Panc1 (cell line): ENCODE measurements around the gene FAM118A. TPM values are rescaled to one million over a fixed set of nuclear protein-coding genes. Genes with fewer than 3 reads are reported as not detected.
"Not testable (repeated sequence)": the region's sequence is repeated elsewhere in the genome, so short reads cannot be mapped to it uniquely, and the experiment has no call there.

Experiments used
- ATAC-seq: fragments of 200-7000 bp; cut with Tn5 transposase; 2 replicates; pipeline ENCODE4 v1.9.1; 2020; ENCODE audit warnings: mild to moderate bottlenecking, moderate library complexity
- BruUV-seq: library from RNA; stranded (reverse); fragments of 400-500 nt; replicated peaks from 2 replicates; lab custom pipeline; 2021; lab: Mats Ljungman, UMichigan
- CTCF ChIA-PET: fragments of 300-600 bp; sonication (Branson Sonifier 250); formaldehyde crosslinking; loops from one replicate; lab custom pipeline; 2022; ENCODE audit warnings: antibody characterized with exemption; lab: Charles Lee
- POLR2A ChIA-PET: fragments of 300-600 bp; sonication (Branson Sonifier 250); formaldehyde crosslinking; loops from one replicate; lab custom pipeline; 2022; ENCODE audit warnings: antibody characterized with exemption; lab: Charles Lee
- DNase-seq: peaks from one replicate; pipeline ENCODE4 v3.0.0-alpha.2; 2010; ENCODE audit warnings: low read depth, low spot score
- H3K27ac ChIP-seq: 2 replicates; pipeline ENCODE4 v1.5.1; 2011; ENCODE audit warnings: mild to moderate bottlenecking, low read length, inconsistent platforms
- H3K27me3 ChIP-seq: fragments of 200-500 bp; sonication (Bioruptor generic); 2 replicates; pipeline ENCODE4 v1.6.0; 2014; ENCODE audit warnings: low read length, inconsistent platforms; ENCODE audit not compliant: control insufficient read depth, insufficient read depth
- H3K36me3 ChIP-seq: fragments of 200-500 bp; sonication (Bioruptor generic); 2 replicates; pipeline ENCODE4 v1.5.1; 2014; ENCODE audit warnings: inconsistent platforms, mild to moderate bottlenecking, low read length, moderate library complexity; ENCODE audit not compliant: control insufficient read depth, insufficient read depth
- H3K4me1 ChIP-seq: 2 replicates; pipeline ENCODE4 v1.5.1; 2011; ENCODE audit warnings: inconsistent platforms, mild to moderate bottlenecking, low read length, moderate library complexity; ENCODE audit not compliant: control insufficient read depth, insufficient read depth
- H3K4me3 ChIP-seq, 2 experiments: 2 replicates each; pipeline ENCODE4 v1.5.1; 2011 to 2012; ENCODE audit warnings: low read depth in 2 of 2, low read length in 2 of 2, mild to moderate bottlenecking in 2 of 2, inconsistent platforms in 1 of 2, moderate library complexity in 1 of 2
- H3K9me3 ChIP-seq: fragments of 200-500 bp; sonication (Bioruptor generic); 2 replicates; pipeline ENCODE4 v1.5.1; 2014; ENCODE audit warnings: low read depth, mild to moderate bottlenecking, inconsistent platforms, low read length, moderate library complexity; ENCODE audit not compliant: control insufficient read depth, insufficient read depth
- POLR2AphosphoS5 ChIP-seq: IDR thresholded peaks from 2 replicates; pipeline ENCODE4 v1.6.1; 2012; ENCODE audit warnings: mild to moderate bottlenecking, low read depth, low read length, moderate library complexity
- SIN3A ChIP-seq: IDR thresholded peaks from 2 replicates; pipeline ENCODE4 v1.6.1; 2012; ENCODE audit warnings: low read depth, mild to moderate bottlenecking, low read length, moderate library complexity, borderline replicate concordance; ENCODE audit not compliant: insufficient read depth
- TCF7L2 ChIP-seq: IDR thresholded peaks from 2 replicates; pipeline ENCODE4 v1.6.1; 2011; ENCODE audit warnings: mild to moderate bottlenecking, low read depth, low read length, inconsistent platforms
- in situ Hi-C: cut with HindIII; loops from 2 replicates; pipeline ENCODE4 v1.10.0; 2016; ENCODE audit warnings: low sequenced_read_pairs, low pct_unique_long_range_greater_than_20kb
- intact Hi-C: fragments of 100-400 bp; cut with micrococcal nuclease; formaldehyde crosslinking; loops from one replicate; pipeline ENCODE4 v1.10.0; 2022; ENCODE audit not compliant: unreplicated experiment
- total RNA-seq: library from RNA; stranded (reverse); gene quantifications from one replicate; pipeline ENCODE4 v1.2.1, GENCODE V29; 2021; ENCODE audit not compliant: unreplicated experiment
- TF ChIP-seq, protein P1 (sequence below): fragments of 450-650 bp; IDR thresholded peaks from 2 replicates; pipeline ENCODE4 v1.5.1; 2017; ENCODE audit warnings: mild to moderate bottlenecking
- TF ChIP-seq, protein P2 (sequence below), 2 experiments: IDR thresholded peaks; 2 replicates each; pipeline ENCODE4 v1.6.1; 2011 to 2012; ENCODE audit warnings: low read depth in 2 of 2, control low read depth in 1 of 2, low read length in 1 of 2, mild to moderate bottlenecking in 1 of 2, moderate library complexity in 1 of 2; ENCODE audit not compliant: insufficient read depth in 1 of 2

Gene FAM118A
- total RNA-seq, 1 experiment from 2014 or later, result 73.2 TPM

DNA sequence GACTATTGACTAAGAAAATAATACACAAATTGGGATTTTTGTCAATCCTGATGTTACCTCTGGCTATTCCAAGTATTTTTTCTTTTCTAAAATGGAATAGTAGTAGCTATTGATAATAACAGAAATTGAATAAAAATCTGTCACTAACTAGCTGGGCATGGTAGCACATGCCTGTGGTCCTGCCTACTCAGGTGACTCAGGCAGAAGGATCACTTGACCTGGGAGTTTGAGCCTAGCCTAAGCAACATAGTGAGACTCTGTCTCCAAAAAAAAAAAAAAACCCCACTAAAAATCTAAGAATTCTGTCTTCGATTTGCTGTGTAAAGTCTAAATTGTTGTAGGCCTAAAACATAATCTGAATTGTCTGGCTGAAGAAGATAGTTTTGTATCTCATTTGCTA, 42.2 kb downstream of the FAM118A start:
- H3K9me3 ChIP-seq, result no peaks in the 10 kb centered on the region
- intact Hi-C loops (no loop called here), in situ Hi-C loops (no loop called here)
- ChIA-PET POLR2A (no interaction called here), CTCF (no interaction called here)
- BruUV-seq, result no TSS peak
- no peaks in the 10 kb centered on the region for H3K4me1 ChIP-seq
- ATAC-seq (no peak), DNase-seq (no peak)
- H3K27me3 ChIP-seq, result no peaks in the 10 kb centered on the region
- TF ChIP-seq POLR2AphosphoS5 (no peak), SIN3A (no peak), TCF7L2 (no peak)
- TF ChIP-seq, protein P1, sequence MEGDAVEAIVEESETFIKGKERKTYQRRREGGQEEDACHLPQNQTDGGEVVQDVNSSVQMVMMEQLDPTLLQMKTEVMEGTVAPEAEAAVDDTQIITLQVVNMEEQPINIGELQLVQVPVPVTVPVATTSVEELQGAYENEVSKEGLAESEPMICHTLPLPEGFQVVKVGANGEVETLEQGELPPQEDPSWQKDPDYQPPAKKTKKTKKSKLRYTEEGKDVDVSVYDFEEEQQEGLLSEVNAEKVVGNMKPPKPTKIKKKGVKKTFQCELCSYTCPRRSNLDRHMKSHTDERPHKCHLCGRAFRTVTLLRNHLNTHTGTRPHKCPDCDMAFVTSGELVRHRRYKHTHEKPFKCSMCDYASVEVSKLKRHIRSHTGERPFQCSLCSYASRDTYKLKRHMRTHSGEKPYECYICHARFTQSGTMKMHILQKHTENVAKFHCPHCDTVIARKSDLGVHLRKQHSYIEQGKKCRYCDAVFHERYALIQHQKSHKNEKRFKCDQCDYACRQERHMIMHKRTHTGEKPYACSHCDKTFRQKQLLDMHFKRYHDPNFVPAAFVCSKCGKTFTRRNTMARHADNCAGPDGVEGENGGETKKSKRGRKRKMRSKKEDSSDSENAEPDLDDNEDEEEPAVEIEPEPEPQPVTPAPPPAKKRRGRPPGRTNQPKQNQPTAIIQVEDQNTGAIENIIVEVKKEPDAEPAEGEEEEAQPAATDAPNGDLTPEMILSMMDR, result no peak
- TF ChIP-seq, protein P2, sequence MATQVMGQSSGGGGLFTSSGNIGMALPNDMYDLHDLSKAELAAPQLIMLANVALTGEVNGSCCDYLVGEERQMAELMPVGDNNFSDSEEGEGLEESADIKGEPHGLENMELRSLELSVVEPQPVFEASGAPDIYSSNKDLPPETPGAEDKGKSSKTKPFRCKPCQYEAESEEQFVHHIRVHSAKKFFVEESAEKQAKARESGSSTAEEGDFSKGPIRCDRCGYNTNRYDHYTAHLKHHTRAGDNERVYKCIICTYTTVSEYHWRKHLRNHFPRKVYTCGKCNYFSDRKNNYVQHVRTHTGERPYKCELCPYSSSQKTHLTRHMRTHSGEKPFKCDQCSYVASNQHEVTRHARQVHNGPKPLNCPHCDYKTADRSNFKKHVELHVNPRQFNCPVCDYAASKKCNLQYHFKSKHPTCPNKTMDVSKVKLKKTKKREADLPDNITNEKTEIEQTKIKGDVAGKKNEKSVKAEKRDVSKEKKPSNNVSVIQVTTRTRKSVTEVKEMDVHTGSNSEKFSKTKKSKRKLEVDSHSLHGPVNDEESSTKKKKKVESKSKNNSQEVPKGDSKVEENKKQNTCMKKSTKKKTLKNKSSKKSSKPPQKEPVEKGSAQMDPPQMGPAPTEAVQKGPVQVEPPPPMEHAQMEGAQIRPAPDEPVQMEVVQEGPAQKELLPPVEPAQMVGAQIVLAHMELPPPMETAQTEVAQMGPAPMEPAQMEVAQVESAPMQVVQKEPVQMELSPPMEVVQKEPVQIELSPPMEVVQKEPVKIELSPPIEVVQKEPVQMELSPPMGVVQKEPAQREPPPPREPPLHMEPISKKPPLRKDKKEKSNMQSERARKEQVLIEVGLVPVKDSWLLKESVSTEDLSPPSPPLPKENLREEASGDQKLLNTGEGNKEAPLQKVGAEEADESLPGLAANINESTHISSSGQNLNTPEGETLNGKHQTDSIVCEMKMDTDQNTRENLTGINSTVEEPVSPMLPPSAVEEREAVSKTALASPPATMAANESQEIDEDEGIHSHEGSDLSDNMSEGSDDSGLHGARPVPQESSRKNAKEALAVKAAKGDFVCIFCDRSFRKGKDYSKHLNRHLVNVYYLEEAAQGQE (IDR thresholded peaks at IDR 0.05; ENCODE audit: insufficient read depth in 1 of 2, low read depth in 2 of 2, low read length in 1 of 2), result no peak
- H3K4me3 ChIP-seq, result no peak overlapping the region
- no peaks in the 10 kb centered on the region for H3K36me3 ChIP-seq
- no peak overlapping the region for H3K27ac ChIP-seq

DNA sequence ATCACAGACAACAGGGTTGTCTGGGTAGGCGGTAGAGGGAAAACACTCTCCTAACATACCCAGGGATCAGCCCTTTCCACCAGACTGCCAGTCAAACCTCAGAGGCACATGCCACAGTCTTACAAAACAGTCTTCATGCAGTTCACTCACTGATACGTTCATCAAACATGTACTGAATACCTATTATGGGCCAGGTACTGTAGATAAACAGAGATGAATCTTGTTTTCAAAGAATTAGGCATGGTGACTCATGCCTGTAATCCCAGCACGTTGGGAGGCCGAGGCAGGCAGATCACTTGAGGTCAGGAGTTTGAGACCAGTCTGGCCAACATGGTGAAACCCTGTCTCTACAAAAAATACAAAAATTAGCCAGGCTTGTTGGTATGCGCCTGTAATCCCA, 43.0 kb downstream of the FAM118A start:
- ATAC-seq, H3K36me3 ChIP-seq, H3K27me3 ChIP-seq, H3K27ac ChIP-seq, CTCF ChIA-PET, H3K4me3 ChIP-seq, H3K4me1 ChIP-seq, POLR2A ChIA-PET, intact Hi-C loops, DNase-seq, BruUV-seq, in situ Hi-C loops, H3K9me3 ChIP-seq: not testable (repeated sequence)

DNA sequence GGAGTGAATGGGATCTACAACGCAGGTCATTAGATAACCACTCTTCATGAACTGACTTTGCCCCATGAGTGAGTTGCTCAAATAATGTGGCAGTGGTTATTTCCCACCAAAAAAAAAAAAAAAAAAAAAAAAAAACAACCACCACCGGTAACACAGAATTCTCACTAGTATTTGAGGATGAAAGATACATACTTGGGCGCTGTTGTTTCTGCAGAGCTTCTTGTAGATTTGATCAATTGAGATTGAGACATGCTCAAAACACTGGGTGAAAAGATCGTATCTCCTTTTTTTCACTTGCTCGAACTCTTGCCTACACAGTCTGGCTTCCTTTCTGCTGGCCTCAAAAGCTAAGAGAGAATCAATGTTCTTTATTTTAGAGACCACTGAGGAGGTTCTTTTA, 44.1 kb downstream of the FAM118A start:
- in situ Hi-C loops, result no loop called here
- BruUV-seq, result no TSS peak

More for the DNA sequence above, 44.1 kb downstream of the FAM118A start:
- Histone ChIP-seq H3K27me3 (no peaks in the 10 kb centered on the region), H3K4me3 (no peak overlapping the region), H3K9me3 (no peaks in the 10 kb centered on the region), H3K27ac (no peak overlapping the region), H3K4me1 (no peaks in the 10 kb centered on the region), H3K36me3 (no peaks in the 10 kb centered on the region)
- DNase-seq (no peak), ATAC-seq (no peak)
- POLR2A ChIA-PET, result interaction anchor here (0.7 kb wide), 1 partner anchor 80 kb away, joined by 11 read pairs; no protein-coding TSS in a partner anchor
- intact Hi-C loops, result no loop called here
- CTCF ChIA-PET, result no interaction called here
- no peak for TF ChIP-seq SIN3A
- TF ChIP-seq POLR2AphosphoS5, result no peak
- TF ChIP-seq, protein P1, result no peak
- TF ChIP-seq, protein P2 (IDR thresholded peaks at IDR 0.05; ENCODE audit: insufficient read depth in 1 of 2, low read depth in 2 of 2, low read length in 1 of 2), result no peak
- TF ChIP-seq TCF7L2, result no peak
